ENCODE data around the gene FDXACB1. TPM values are rescaled to one million over a fixed set of nuclear protein-coding genes. Genes with fewer than 3 reads are reported as not detected.

Gene FDXACB1
- total RNA-seq, 4 donors from 2014 or later: 3.5 to 5.6 (median 3.9) TPM

DNA sequence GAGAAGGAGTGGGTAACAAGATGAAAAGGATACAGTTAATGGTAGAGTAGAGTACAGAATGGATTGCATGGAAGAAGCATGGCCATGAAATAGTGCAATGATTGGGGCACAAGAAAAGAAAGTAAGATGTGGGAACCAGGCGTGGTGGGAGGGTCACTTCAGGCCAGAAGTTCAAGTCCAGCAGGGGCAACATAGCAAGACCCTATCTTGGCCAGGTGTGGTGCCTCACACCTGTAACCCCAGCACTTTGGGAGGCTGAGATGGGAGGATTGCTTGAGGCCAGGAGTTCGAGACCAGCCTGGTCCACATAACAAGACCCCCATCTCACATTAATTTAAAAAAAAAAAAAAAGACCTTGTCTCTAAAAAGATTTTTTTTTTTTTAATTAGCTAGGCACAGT, 38.3 kb upstream of the FDXACB1 start:
- Histone ChIP-seq H3K36me3 (no peaks in the 10 kb centered on the region), H3K27me3 (no peaks in the 10 kb centered on the region), H3K27ac (no peak overlapping the region), H3K4me1 (peaks cover 36% of the 10 kb centered on the region), H3K4me3 (no peak overlapping the region), H3K9me3 (no peaks in the 10 kb centered on the region)
- WGBS: 95% methylated on average over 2 of the region's 2 CpGs
- no peak for TF ChIP-seq POLR2A (IDR thresholded peaks at IDR 0.05)
- TF ChIP-seq EP300 (IDR thresholded peaks at IDR 0.05): no peak
- TF ChIP-seq, protein P1, sequence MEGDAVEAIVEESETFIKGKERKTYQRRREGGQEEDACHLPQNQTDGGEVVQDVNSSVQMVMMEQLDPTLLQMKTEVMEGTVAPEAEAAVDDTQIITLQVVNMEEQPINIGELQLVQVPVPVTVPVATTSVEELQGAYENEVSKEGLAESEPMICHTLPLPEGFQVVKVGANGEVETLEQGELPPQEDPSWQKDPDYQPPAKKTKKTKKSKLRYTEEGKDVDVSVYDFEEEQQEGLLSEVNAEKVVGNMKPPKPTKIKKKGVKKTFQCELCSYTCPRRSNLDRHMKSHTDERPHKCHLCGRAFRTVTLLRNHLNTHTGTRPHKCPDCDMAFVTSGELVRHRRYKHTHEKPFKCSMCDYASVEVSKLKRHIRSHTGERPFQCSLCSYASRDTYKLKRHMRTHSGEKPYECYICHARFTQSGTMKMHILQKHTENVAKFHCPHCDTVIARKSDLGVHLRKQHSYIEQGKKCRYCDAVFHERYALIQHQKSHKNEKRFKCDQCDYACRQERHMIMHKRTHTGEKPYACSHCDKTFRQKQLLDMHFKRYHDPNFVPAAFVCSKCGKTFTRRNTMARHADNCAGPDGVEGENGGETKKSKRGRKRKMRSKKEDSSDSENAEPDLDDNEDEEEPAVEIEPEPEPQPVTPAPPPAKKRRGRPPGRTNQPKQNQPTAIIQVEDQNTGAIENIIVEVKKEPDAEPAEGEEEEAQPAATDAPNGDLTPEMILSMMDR (IDR thresholded peaks at IDR 0.05): no peak
- no peak for TF ChIP-seq POLR2AphosphoS5 (IDR thresholded peaks at IDR 0.05)
- no peak for DNase-seq (ENCODE audit: low spot score in 2 of 2)

DNA sequence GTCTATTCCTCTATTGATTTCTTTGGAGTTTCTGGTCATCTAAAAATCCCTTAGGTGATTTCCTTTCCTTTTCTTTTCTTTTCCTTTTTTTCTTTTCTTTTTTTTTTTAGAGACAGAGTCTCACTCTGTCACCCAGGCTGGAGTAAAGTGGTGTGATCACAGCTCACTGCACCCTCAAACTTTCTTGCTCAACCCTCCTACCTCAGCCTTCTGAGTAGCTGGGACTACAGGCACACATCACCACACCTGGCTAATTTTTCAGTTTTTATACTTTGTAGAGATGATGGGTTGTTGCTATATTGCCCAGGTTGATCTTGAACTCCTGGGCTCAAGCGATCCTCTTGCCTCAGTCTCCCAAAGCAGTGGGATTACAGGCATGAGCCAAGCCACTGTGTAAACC, 37.8 kb upstream of the FDXACB1 start:
- Histone ChIP-seq H3K27ac (no peak overlapping the region), H3K27me3 (no peaks in the 10 kb centered on the region), H3K9me3 (no peaks in the 10 kb centered on the region), H3K4me1 (peaks cover 39% of the 10 kb centered on the region), H3K4me3 (no peak overlapping the region), H3K36me3 (no peaks in the 10 kb centered on the region)
- TF ChIP-seq EP300 (IDR thresholded peaks at IDR 0.05): no peak
- DNase-seq (ENCODE audit: low spot score in 2 of 2): no peak
- 100% methylated on average over 1 of the region's 1 CpG for WGBS

DNA sequence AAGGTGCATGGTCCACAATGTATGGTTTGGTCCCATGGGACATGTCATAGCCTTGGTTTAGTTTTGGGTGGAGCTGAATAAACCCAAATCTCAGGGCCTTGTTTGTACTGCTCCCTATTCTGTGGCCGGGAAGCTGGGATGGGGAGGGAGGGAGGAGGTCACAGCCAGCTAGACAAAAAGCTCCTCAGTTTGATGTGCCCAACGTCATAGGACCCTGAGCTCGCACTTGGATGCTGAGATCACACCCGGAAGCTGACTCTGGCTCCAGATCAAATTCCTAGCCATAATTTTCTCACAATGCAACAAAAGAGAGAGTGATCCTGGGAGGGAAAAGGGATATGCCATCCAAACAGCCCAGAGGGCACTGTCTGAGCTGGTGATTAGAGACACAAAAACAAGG, 35.0 kb upstream of the FDXACB1 start:
- Histone ChIP-seq H3K9me3 (no peaks in the 10 kb centered on the region), H3K27me3 (no peaks in the 10 kb centered on the region), H3K4me3 (peak overlapping the region; percentile 61), H3K36me3 (no peaks in the 10 kb centered on the region), H3K27ac (peak overlapping the region; percentile 93), H3K4me1 (peaks cover 63% of the 10 kb centered on the region)
- DNase-seq (ENCODE audit: low spot score in 2 of 2): peak in 1 of 2 donors; percentile 77
- 9% methylated on average over 4 of the region's 4 CpGs for WGBS
- TF ChIP-seq, protein P1 (IDR thresholded peaks at IDR 0.05): no peak
- TF ChIP-seq POLR2AphosphoS5 (IDR thresholded peaks at IDR 0.05): no peak
- no peak for TF ChIP-seq EP300 (IDR thresholded peaks at IDR 0.05)

DNA sequence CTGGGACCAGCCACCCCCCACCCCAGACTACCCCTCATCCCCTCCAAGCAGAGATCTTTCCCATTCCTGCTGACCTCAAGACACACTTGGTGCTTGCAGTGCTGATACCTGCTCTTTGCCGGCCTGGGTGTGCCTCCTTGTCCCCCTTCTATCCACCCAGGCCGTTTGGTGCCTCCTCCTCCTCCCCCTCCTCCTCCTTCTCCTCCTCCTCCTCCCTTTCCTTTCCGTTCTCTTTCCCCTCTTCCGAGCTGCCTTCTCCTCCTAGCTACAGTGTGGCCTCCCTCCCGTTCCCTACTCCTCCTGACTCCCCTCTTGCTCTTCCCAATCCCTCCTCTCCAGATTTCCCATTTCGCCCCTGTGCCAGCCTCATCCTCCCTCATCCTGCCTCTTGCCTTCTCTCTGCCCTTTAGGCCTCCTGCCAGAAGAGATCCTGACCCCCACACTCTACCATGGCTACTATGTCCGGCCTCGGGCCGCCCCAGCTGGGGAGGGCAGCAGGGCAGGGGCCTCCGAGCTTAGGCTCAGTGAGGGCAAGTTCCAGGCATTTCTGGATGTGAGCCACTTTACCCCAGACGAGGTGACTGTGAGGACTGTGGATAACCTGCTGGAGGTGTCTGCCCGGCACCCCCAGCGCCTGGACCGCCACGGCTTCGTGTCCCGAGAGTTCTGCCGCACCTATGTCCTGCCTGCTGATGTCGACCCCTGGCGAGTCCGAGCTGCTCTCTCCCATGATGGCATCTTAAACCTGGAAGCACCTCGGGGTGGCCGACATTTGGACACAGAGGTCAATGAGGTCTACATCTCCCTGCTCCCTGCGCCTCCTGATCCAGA, 34.3 kb upstream of the FDXACB1 start:
- Histone ChIP-seq H3K4me3 (peak overlapping the region; percentile 61), H3K9me3 (no peaks in the 10 kb centered on the region), H3K27ac (peak overlapping the region; percentile 93), H3K27me3 (no peaks in the 10 kb centered on the region), H3K36me3 (peaks cover 3% of the 10 kb centered on the region), H3K4me1 (peaks cover 60% of the 10 kb centered on the region)
- no peak for DNase-seq (ENCODE audit: low spot score in 2 of 2)
- TF ChIP-seq POLR2AphosphoS5 (IDR thresholded peaks at IDR 0.05) (no peak), EP300 (IDR thresholded peaks at IDR 0.05) (no peak), POLR2A (IDR thresholded peaks at IDR 0.05) (no peak)
- TF ChIP-seq, protein P1 (IDR thresholded peaks at IDR 0.05): no peak
- WGBS: 54% methylated on average over 18 of the region's 24 CpGs

DNA sequence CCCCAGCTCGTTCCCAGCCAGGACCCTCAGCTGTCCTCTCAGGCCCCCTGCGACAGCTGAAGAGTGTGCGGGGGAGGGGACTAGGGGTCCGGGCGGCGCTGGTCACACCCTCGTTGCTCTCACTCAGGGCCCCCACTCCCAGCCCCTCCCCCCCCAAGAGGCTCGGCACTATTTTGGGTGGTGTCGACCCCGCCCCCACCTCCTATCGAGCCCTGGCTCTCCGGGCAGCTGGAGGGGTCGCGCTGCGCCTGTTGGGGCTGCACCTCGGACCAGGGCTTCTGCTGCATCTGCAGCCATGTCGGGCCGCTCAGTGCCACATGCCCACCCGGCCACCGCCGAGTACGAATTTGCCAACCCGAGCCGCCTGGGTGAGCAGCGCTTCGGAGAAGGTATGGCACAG, 33.6 kb upstream of the FDXACB1 start, which contains the start of gene HSPB2:
Gene HSPB2 (plus strand): TSS at position 200 of the 400 bp plus-strand sequence. CDS start 96 bp downstream, at position 296.
- Histone ChIP-seq H3K36me3 (peaks cover 5% of the 10 kb centered on the region), H3K9me3 (no peaks in the 10 kb centered on the region), H3K27ac (peak within 1 kb of the TSS; percentile 93), H3K4me3 (peak within 1 kb of the TSS; percentile 61), H3K4me1 (peaks cover 55% of the 10 kb centered on the region), H3K27me3 (no peaks in the 10 kb centered on the region)
- no peak for DNase-seq (ENCODE audit: low spot score in 2 of 2)
- 1% methylated on average over 8 of the region's 26 CpGs for WGBS
- no peak for TF ChIP-seq EP300 (IDR thresholded peaks at IDR 0.05)

DNA sequence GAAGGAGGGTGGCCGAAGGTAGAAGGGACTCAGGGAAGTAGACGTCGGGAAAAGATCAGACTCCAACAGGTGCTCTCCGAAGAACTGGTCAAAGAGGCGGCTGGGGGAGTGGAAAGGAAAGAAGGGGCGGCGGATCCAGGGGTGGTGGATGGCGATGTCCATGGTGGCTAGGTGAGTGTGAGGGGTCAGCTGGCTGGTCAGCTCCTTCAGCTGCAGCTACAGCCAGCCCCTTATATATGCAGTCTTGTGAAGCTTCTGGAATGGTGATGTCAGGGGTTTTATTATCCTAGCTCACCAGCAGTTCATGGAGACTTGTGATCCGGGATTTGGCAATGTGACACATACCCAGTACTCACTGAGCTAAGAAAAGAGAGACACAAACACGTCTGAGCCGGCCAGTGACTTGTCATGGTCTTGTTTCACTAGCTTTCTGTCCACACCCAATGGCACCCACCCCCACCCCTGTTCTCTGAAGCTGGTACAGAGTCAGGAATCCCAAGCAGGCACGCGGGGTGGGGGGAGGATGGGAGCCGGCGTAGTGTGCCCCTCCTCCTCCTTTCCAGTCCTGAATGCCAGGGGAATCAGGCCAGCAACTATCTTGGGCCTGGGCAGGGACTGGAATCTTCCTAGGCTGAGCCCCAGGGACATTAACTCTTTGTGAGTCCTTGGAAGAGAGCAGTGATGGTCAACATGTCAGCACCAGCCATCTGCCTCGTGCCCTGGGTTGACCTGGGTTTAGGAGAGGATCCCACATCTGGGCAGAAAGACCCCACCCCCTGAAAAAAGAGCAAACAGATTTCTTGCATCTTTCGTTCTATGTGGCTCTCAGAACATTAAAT, 32.8 kb upstream of the FDXACB1 start, which contains the start of gene CRYAB:
Gene CRYAB (minus strand): TSS at position 208 of the 839 bp plus-strand sequence. CDS start 46 bp downstream, at position 162.
- Histone ChIP-seq H3K4me1 (peaks cover 55% of the 10 kb centered on the region), H3K4me3 (peak within 1 kb of the TSS; percentile 61), H3K27ac (peak within 1 kb of the TSS; percentile 93), H3K36me3 (peaks cover 5% of the 10 kb centered on the region), H3K27me3 (no peaks in the 10 kb centered on the region), H3K9me3 (no peaks in the 10 kb centered on the region)
- TF ChIP-seq POLR2A (IDR thresholded peaks at IDR 0.05): peak in 1 of 2 donors; percentile 47
- TF ChIP-seq POLR2AphosphoS5 (IDR thresholded peaks at IDR 0.05): peak in 2 of 3 donors; percentile 71 to 73
- TF ChIP-seq, protein P1 (IDR thresholded peaks at IDR 0.05): no peak
- peak; percentile 75 for TF ChIP-seq EP300 (IDR thresholded peaks at IDR 0.05)
- DNase-seq (ENCODE audit: low spot score in 2 of 2): peak; percentile 94 to 97
- WGBS: 22% methylated on average over 17 of the region's 17 CpGs

Data from suprapubic skin (tissue), 4 donors.